DOHH2 (cell line): Measurements from ENCODE around the gene DOCK1.

ENCODE experiments used
- CTCF ChIP-seq: fragments of 200-600 bp; sonication (generic); IDR thresholded peaks from one replicate; pipeline ENCODE4 v1.5.1; 2014; ENCODE audit warnings: antibody characterized with exemption, mild to moderate bottlenecking, low read depth, low read length; ENCODE audit not compliant: poor library complexity, severe bottlenecking
- EZH2phosphoT487 ChIP-seq: fragments of 200-600 bp; sonication (generic); IDR thresholded peaks from 2 replicates; pipeline ENCODE4 v1.6.1; 2017; ENCODE audit warnings: borderline replicate concordance, mild to moderate bottlenecking, antibody characterized with exemption, low read length, moderate library complexity, mixed read lengths

DNA sequence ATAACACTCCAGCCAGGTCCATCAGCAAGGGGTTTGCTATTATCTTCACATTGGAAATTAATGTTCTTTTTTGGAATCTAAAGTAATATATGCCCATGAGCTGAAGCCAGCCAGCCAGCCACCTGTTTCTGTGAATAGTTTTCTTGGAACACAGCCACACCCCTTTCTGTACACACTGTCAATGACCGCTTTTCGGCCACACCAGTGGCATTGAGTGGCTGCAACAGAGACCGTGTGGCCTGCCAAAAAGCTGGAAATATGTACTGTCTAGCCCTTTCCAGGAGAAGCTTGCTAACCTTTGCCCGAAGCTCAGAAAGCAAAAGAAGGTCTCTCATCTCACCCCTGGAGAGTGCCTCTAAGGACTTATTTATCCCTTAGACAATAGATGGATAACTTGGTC, 545.4 kb downstream of the DOCK1 start:
- no peak for TF ChIP-seq CTCF
- TF ChIP-seq EZH2phosphoT487 = no peak
